ENCODE data around the gene URB1.

Gene URB1

DNA sequence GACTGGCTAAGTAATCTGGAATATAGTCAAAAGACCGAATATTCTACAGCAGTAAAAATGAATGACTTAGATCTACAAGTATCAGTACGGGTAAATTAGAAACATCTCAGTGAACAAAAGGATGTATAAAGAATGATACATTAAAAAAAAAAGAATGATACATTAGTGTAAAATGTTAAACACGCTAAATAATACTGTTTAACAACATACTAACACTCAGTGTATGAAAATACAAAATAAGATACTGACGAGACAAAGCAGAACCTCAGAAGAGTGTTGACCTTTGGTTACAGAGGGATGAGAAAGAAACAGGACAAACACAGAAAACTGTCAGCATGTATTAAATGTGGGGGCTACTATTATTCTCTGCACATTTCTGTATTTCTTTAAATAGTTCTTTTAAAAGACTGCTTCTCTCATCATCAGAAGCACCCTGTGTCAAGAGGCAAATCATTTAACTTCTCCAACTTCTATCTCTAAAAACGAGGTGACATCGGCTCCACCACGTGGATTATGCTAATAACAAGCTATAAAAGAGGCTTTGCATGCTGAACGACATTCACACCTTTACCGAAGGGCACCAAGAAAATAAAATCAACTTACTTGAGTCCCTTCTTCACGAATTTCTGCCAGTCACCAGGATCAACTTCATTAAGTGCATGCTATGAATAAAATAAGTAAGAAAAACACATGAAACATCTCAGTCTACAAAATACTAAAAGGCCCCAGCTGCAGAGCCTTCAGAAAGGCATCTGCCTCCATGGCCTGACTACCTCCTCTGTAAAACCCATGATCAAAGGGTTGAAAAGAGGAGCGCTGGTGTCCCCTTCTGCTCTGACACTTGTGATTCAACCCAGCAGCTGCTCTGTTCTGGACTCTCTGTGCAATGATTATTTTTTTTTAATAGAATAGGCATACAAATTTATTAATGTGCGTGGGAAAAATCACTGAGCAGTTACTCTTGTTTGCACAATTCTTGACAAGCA lies 51.7 kb downstream of the URB1 start:
- no peak for DNase-seq

DNA sequence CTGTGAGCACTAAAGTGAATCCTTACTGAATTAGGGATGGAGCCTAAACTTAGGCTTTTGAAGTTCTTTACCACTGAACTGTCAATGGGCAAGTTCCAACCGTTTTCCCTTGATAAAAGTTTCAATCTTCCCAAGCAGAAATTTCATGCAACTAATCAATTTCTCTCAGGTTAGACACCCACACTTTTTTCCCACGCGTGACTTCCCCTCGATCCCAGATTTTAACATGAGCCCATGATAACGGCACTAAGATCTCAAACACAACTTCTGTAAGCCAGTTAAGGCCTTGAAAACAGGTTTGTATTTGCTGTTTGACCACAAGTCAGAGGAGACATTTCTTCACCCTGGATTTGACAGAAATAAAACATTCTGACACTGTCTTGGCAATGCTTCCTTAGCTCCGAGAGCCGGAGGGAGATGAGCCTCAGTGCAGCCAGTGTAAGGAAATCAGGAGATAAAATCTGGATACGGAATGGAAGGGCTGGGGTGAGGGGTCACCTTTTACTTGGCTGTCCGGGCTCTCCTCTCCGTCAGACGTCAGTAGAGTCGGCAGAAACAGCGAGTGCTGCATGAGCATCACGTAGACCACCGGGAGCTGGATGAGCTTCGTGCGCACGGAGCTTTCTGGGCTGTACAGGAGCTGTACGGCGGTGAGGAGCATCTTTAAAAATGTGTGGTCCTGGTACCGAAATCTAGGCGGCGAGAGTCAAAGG lies 54.4 kb downstream of the URB1 start:
- no peak for DNase-seq

DNA sequence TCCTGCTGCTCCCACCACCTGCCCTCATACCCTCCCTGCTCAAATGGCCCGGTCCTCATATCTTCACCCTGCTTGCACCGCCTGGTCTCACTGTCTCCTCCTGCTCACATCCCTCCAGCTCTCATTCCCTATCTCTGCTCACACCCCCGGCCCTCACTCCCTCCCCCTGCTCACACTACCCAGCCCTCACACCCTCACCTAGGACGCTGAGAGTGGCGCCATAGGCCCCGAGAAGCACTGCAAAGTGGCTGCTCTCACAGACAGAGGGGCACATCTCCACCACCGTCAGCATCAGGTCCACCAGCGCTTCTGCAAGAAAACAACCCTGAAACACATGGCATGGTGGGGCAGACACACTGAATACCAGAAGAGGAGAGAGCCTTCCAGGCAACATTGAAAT lies 55.6 kb downstream of the URB1 start:
- no peak for DNase-seq

DNA sequence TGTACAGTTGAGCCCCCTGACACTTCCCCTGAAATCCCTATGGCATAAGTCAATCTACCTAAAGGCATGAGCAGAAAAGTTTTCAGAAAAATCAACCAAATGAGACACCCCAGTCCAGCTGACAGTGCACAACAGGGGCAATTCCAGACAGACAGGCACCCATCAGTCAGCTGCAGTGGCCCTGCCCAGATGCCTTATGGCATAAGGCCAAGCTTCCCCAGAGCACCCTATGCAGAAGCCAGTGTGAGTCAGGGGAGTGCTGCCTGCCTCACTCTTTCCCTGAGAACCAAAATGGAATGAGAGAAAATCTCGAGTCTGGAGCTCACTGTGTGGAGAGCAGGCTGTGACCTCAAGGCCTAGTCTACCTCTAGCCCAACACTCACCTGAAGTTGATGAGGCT lies 56.1 kb downstream of the URB1 start:
- no peak for DNase-seq

DNA sequence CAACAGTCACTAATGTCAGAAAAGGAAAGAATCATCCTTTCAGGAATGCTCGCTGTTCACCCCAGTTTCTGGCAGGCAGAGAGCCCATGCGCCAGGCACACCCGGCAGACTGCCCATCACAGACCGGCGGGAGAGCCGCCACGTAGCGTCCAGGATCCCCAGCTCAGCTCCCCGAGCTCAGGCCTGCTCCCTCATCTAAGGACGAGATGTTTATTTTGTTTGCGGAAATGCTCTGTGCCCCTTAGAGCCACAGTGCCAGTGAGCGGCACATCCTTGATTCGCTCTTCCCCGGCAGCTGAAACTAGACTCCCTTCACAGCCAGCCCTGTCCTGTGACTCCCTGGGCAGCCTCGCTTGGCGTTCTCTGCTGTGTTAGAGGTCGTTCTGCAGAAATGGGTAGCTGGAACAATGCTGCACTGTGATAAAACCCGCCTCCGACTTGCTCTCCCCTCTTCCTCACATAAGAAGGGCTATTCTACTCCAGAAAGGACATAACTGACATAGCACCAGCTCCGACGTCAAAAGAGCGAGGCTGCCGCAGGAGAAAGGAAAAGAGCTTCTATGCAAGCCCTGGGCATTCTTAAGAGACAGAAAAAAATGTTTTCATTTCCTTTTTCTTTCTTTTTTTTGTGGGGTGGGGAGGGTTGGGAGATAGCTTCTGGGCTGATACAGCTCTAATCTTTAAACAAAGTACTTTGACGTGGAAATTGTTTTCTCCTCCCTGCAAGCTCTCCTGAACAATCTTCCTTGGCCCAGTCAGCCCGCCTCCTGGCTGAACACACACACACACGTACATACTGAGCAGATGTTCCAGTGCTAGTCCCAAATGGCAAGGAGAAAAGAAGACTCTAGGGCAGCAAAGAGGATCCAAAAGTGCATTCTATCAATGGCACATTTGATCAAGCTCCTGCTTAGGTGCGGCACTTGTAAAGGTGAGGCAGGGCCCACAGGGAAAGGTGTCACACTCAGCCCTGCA lies 56.9 kb downstream of the URB1 start:
- no peak for DNase-seq

DNA sequence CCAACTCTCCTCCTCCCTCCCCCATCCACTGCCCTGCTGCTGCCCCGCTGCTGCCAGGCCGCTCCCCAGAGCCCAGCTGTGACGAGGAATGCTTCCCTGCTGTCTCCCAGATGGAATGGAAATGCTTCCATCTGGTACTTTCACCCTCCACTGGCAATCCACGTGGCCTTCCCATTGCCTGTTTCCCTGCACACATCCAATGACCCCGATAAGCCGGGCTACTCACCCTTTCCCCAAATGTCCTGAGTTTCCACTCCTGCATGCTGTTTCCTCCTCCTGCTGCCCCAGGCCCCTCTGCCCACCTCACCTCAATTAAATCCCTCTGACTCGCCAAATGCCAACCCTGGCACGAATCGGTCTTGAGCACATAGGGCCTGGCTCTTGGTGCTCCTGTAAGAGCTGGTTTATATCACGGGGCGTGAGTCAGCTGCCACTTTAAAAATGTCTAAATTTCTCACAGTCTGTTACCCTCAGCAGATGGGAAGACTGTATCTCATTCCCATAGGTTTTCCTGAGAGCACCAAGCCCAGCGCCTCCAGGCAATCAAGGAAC lies 57.8 kb downstream of the URB1 start:
- DNase-seq, result no peak

DNA sequence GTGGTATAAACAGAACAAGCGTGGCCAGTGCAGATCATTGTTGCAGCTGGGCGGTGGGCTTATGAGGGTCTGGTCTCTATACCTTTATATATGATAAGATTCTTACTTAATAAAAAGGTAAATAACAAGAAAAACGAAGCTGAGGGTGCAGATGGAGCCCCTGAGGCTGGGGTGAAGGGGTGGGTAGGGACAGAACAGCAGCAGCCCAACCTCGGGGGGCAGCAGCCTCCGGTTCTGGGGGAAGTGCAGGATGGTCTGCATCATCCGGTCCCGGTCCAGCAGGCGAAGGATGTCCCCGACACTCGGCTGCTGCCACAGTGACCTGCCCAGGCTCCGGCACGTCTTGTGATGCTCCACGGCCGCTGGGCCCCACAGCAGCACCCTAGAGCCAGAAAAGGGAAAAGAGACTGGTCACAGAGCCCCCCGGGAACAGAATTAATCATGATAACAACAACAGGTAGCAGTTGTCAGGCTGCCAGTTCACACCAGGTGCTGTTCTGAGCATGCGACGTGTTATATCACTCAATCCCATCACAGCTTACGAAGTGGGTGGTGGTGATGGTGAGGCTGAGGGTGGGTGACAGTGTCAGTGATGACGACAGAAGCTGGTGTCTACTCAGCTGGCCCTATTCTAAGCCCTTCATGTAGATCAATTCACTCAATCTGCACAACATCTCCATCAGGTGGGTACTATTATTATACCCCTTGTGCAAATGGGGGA lies 58.7 kb downstream of the URB1 start:
- no peak for DNase-seq

DNA sequence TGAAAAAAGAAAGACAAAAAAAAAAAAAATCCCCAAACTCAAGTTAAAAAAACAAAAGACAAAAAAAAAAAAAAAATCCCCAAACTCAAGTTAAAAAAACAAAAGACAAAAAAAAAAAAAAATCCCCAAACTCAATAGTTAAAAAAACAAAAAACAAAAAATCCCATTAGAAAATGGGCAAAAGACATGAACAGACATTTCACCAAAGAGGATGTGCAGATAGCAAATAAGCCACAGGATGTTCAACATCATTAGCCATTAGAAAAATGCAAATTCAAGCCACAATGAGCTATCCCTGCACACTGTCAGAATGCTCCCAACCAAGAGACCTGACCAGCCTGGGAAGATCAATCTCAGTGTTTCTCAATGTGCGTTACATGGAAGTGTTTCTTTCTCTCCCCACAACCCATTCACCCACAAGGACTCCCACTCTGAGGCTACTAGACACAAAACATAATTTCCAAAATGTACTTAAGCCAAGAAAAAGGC lies 60.3 kb downstream of the URB1 start:
- no peak for DNase-seq

DNA sequence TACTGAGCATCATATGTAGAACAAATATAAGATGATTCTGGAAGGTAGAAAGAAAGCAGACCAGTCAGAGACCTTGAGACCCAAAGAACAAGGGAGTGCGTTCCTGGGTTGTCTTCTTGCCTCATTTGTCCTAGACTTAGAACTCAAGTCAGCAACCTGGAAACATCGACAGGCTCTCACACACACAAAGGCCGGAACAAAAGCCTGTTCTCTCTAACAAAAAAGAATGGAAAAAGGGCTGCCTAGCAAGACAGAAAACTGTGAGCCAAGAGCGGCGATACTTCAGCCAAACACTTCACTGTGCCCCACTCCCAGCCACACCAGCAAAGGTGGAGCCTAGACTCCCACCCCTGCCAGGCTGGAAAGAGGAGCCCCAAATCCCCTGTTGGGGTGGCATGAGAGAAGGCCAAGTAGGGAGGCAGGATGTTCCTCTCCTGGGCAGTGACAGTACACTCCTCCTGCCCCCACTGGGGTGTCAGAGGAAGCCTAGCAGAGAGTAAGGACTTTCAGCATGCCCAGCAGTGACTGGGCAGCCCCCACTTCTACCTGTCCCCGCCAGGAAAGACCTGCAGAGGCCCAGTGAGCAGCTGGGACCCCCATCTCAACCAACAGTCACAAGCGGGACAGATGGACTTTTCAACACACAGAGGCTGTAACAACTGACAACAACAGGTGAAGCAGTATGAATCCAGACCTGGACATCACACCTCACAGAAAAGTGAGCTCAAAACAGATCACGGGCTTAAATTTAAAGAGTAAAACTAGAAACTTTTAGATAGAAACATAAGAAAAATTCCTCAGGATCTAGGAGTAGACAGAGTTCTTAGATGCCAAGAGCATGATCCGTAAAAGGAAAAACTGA lies 61.1 kb downstream of the URB1 start:
- DNase-seq, result no peak

DNA sequence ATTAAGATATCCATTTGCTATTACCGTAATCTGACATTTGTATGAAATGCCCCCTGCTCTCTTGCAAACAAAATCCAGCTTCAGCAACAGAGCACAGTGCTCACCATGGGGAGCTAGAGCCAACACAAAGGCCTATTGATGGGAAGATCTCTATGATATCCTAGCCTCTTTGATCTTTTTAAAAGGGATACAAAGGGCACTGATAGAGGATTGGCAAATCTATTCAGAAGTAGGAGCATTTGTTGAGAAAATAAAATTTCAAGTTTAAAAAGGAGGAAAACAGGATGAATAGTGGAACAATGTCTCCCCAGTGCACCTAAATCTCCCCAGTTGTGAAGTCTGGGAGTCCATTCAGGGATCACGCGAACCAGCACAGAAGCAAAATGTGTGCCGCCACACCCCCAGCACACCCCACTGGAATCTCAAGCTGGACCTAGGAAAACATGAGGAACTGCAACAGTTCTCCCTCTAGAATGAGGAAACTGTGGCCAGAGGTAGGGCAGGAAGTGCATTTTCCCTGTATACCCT lies 62.0 kb downstream of the URB1 start:
- no peak for DNase-seq

DNA sequence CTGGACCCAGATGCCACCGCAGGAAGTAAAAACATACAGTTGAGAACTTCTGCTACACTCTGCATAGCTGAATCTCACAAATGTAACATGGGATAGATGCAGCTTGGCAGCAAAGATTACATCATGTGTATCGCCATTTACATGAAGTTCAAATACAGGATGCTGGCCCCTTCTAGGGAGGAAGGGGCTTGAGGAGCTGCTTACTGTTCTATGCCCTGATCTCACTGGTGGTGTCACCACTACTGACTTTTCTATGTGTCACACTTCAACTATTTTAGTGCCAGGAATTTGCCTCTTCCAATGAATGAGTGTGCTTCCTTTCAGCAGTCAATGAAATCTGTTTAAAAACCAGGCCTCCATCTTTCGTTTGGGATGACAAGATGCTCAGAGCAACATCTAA lies 63.0 kb downstream of the URB1 start:
- DNase-seq, result no peak

DNA sequence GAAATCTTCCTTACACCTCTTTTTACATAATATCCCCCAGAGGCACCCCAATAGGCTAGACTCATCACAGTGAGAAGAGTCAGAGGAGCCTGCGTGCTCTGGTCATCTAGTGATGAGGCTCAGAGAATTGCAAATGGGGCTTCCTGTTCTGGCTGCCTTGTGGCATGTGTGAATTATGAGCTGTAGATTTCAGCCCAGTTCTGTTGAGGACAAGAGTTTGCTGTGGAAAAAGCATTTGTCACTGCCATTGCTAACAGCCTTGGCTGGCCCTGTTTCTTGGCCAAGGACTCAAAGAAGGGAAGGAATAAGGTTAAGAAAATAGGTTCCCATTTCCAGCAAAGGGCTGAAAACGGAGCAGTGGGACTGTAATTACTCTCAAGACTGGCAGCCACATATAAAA lies 63.5 kb downstream of the URB1 start:
- no peak for DNase-seq

DNA sequence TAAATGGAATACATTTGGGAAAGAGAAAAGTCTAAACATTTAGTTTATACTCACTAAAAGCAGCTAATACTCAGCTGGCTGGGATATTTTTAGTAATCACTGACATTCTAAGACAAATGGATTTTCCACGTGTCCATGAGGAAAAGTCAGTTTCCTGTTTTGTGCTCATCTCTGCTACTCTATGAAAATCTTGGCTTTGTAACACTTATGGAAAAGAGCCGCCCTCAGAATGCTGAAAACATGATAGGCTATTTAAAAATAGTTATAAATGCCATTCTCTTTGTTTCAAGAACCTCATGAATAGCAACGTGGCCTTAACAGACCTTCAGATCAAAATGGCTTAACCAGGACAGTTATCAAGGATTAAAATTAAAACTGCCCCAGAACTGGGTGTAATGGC lies 64.2 kb downstream of the URB1 start:
- no peak for DNase-seq

DNA sequence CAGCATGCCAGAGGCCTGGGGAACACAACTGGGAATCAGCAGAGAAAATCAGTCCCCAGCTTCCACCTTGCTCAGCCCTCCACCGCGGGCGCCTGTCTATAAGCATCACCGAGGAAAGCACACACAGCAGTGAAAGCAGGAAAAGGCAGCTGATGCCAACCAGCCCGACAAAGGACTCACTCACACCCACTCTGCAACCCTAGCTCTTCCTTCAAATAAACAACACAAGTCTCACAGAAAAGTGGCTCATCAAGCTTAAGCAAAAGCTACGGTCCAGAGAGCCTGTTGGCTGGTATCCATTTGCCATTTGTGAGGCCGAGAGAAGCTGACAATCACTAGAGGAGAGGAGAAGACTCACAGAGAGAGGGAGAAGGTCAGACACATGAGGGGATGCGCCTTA lies 67.1 kb downstream of the URB1 start:
- no peak for DNase-seq

DNA sequence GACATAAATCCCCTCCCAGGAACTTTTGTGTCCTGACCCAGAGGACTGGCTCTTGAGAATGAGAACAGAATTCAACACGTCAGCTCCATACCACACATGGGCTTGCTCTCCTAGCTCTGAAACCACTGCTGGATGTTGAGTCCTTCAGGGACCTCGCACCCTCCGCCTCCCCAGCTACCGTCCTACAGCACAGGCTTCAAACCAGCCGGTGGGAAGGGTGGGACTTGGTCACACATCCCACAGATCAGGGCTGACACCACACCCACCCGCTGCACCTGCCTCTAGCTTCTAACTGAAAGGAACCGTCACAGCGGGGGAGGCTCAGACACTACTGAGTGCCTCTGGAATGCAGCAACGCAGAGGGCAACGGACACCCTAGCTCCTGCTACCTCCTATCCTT lies 70.1 kb downstream of the URB1 start:
- DNase-seq, result no peak

DNA sequence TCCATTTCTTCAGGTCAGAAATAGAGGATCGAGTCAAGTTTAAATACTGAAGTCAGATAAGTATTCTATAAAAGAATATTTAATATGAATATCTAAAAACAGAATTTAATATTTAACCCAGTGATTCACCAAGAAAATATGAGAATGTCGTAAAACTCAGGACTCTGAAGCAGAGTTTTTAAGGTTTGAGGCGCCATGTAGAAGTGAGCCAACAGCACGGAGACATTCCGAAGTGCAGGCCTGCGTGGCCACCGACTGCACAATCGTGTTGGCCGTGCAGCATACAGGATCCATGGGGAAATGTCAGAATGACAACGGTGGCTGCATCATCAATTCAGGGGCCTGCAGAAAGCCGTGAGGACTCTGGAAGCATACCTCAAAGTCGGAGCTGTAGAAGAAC lies 70.7 kb downstream of the URB1 start:
- DNase-seq, result no peak

DNA sequence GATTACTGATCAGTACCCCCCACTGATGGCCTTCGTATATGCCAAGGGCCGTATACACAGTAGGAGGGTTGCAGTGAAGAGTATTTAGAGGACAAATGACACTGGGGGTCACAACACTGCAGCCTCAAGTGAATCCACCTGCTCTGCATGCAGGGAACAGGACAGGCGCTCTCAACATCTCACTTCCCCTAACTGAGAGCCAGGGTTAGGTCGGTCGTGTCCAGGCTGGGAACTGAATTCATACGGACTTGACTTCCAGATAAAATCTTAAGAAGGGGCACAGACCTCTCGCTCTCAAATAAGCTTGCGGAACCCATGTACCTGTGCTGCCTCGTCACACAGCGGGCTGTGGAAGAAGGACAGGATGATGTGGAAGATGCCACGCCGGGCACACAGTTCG lies 71.3 kb downstream of the URB1 start:
- no peak for DNase-seq

DNA sequence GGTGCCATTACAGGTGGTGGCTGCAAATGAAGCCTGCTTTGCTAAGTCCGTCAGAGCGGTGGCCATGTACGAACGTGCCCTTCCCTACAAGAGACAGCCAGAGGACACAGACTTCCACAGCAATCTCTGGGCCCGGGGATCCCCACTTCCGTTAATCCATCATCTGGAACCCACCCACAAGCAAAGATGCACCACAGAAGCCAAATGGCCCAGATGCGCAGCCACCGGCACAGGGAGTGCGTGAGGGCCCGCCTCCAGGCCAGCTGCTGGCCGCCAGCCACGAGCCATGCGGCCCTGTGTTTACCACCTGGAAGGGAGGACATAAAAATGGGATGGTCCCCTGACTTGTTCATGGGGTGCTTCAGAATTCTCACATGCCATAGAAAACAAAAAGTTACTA lies 72.1 kb downstream of the URB1 start:
- no peak for DNase-seq

DNA sequence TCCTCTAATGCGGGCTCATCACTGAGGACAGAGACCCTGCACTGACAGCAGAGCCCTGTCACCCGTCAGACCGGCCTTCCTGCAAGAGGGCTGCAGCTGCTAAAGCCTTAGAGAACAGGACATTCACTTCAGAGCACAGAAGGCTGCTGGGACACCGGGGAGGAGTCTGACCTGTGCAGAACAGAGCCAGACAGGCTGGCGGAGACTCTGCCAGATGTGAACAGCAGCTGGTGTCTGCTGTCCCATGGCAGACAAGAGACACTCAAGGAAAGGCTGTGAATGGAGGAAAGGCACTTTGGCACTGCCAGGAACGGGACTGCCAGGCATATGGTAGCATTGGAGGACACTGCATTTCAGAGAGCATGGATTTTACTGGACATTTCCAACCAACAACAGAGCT lies 72.8 kb downstream of the URB1 start:
- no peak for DNase-seq

DNA sequence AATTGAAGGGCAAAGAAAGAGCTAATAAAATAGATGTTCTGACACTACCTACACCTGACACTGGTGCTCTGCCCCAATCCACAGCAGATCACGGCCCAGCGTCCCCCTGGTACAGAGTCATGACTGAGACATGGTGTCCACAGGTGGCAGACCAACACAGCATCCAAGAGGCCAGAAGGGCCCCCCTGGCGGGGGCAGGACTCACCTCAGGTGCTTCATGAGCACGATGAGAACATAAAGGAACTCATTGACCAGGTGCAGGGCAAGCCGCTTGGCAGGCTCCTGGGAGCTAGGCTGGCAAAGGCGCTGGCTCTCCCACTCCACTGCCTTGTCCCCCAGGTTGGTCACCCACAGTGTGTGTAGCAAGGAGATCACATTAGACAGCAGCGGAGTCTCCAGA lies 73.8 kb downstream of the URB1 start:
- no peak for DNase-seq

DNA sequence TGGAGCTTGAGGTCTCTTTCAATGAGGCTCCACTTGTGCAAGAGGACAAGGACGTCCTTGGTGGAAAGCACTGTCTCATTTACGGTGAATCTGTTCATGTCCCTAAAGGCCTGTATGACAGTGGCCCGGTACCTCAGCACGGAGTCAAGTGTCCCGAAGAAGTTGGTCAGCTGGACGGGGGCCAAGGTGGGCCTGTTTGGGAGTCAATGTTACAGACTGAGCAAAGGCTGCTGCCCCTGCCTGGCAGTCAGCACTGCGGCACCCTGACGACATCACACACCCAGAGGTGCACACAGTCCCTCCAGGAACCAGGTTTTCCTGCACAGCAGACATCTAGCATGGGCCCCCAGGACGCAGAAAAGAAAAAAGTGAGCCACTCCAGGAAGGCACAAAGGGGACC lies 75.1 kb downstream of the URB1 start:
- no peak for DNase-seq
